HepG2 (cell line): ENCODE data around the gene PTPRH. TPM values are rescaled to one million over a fixed set of nuclear protein-coding genes. Genes with fewer than 3 reads are reported as not detected.

Experiments used
- ATAC-seq: fragments of 200-7000 bp; cut with Tn5 transposase; 3 replicates; pipeline ENCODE4 v1.9.1; 2020; ENCODE audit warnings: mild to moderate bottlenecking, moderate library complexity
- BruUV-seq: library from RNA; stranded (reverse); fragments of 400-500 nt; replicated peaks from 2 replicates; lab custom pipeline; 2021; lab: Mats Ljungman, UMichigan
- CTCF ChIA-PET: fragments of 300-600 bp; formaldehyde crosslinking; extraction: SDS; loops from one replicate; lab custom pipeline; 2021; ENCODE audit warnings: low total read pairs, inconsistent platforms, low intra/inter-chr PET ratio; lab: Yijun Ruan, JAX
- POLR2A ChIA-PET: fragments of 350-600 bp; sonication (Branson Sonifier 250); formaldehyde crosslinking; loops from one replicate; lab custom pipeline; 2020; ENCODE audit warnings: antibody characterized with exemption, inconsistent platforms; lab: Yijun Ruan, JAX
- DNase-seq: peaks from one replicate; pipeline ENCODE4 v3.0.0-alpha.2; 2015; ENCODE audit warnings: low spot score
- FAIRE-seq: peaks from 3 replicates; lab custom pipeline; 2011; peaks lifted over from hg19 to GRCh38; lab: Jason Lieb, UNC
- H2AFZ ChIP-seq: one replicate; pipeline ENCODE4 v1.6.1; 2011; ENCODE audit warnings: low read length, inconsistent platforms
- H3K27ac ChIP-seq: fragments of 300-600 bp; 3 replicates; pipeline ENCODE4 v1.8.0; 2011; ENCODE audit warnings: mixed run types, mild to moderate bottlenecking, mixed read lengths, low read length, inconsistent platforms; ENCODE audit not compliant: insufficient read depth; ENCODE audit errors: extremely low read length
- H3K27me3 ChIP-seq, 2 experiments: fragments of 200-600 bp in 1 of 2; 2 replicates in 1 of 2; 3 replicates in 1 of 2; pipeline versions ENCODE4 v1.6.0 to v1.8.0; 2011; ENCODE audit warnings: low read length in 2 of 2, mild to moderate bottlenecking in 2 of 2, moderate library complexity in 2 of 2, inconsistent platforms in 1 of 2; ENCODE audit not compliant: insufficient read depth in 2 of 2, control insufficient read depth in 1 of 2
- H3K36me3 ChIP-seq, 2 experiments: fragments of 200-600 bp in 1 of 2; replicated peaks in 1 of 2; 2 replicates in 1 of 2; 3 replicates in 1 of 2; pipeline versions ENCODE4 v1.5.1 to v1.8.0; 2011; ENCODE audit warnings: low read length in 2 of 2, inconsistent platforms in 1 of 2; ENCODE audit not compliant: insufficient read depth in 2 of 2, control insufficient read depth in 1 of 2
- H3K4me1 ChIP-seq: 2 replicates; pipeline ENCODE4 v1.5.1; 2012; ENCODE audit warnings: low read length, inconsistent platforms; ENCODE audit not compliant: insufficient read depth
- H3K4me2 ChIP-seq: 2 replicates; pipeline ENCODE4 v1.6.0; 2011; ENCODE audit warnings: low read depth, low read length, inconsistent platforms
- H3K4me3 ChIP-seq, 3 experiments: fragments of 200-600 bp in 1 of 3; sonication (generic), shearing (Covaris generic) in 1 of 3; replicated peaks in 1 of 3; 2 replicates each; pipeline ENCODE4 v1.5.1; 2011 to 2016; ENCODE audit warnings: low read length in 3 of 3, inconsistent platforms in 2 of 3, low read depth in 2 of 3, mild to moderate bottlenecking in 2 of 3, control low read depth in 1 of 3, mixed read lengths in 1 of 3; ENCODE audit not compliant: insufficient read depth in 1 of 3
- H3K79me2 ChIP-seq: one replicate; pipeline ENCODE4 v1.6.1; 2011; ENCODE audit warnings: low read length, inconsistent platforms; ENCODE audit not compliant: insufficient read depth
- H3K9ac ChIP-seq: 2 replicates; pipeline ENCODE4 v1.6.0; 2011; ENCODE audit warnings: mild to moderate bottlenecking, low read depth, low read length, inconsistent platforms; ENCODE audit not compliant: insufficient read depth
- H3K9me3 ChIP-seq: 2 replicates; pipeline ENCODE4 v1.5.1; 2012; ENCODE audit warnings: mild to moderate bottlenecking, low read length
- H4K20me1 ChIP-seq: 2 replicates; pipeline ENCODE4 v1.6.0; 2011; ENCODE audit warnings: inconsistent platforms, mild to moderate bottlenecking, low read length, moderate library complexity; ENCODE audit not compliant: insufficient read depth
- BCLAF1 ChIP-seq: fragments of 450-650 bp; IDR thresholded peaks from 2 replicates; pipeline ENCODE4 v1.6.1; 2017; ENCODE audit warnings: mild to moderate bottlenecking
- DDIT3 ChIP-seq: sonication (generic); formaldehyde crosslinking; IDR thresholded peaks from 2 replicates; pipeline ENCODE4 v1.4.0; 2020; ENCODE audit warnings: mild to moderate bottlenecking, missing genetic modification reagents
- HDAC2 ChIP-seq: sonication (generic); formaldehyde crosslinking; IDR thresholded peaks from 2 replicates; pipeline ENCODE4 v1.4.0; 2020; ENCODE audit warnings: missing genetic modification reagents
- ZNF263 ChIP-seq: sonication (generic); formaldehyde crosslinking; IDR thresholded peaks from 2 replicates; pipeline ENCODE4 v1.4.0; 2020; ENCODE audit warnings: missing genetic modification reagents
- ZNF552 ChIP-seq: sonication (generic); formaldehyde crosslinking; IDR thresholded peaks from 2 replicates; pipeline ENCODE4 v1.9.0; 2022; ENCODE audit warnings: missing genetic modification reagents, mild to moderate bottlenecking, borderline replicate concordance
- WGBS: methylation state at CpG from one replicate; pipeline ENCODE4 v1.1.6; 2017; ENCODE audit warnings: low lambda C conversion rate; 5-methylcytosine and 5-hydroxymethylcytosine counted together
- in situ Hi-C: cut with HindIII; loops from 2 replicates; pipeline ENCODE4 v1.10.0; 2017; ENCODE audit warnings: low pct_unique_long_range_greater_than_20kb; ENCODE audit not compliant: extremely low pct_ligation_motif_present
- intact Hi-C: fragments of 100-400 bp; cut with micrococcal nuclease; formaldehyde crosslinking; loops from one replicate; pipeline ENCODE4 v1.10.0; 2022; ENCODE audit not compliant: unreplicated experiment
- polyA plus RNA-seq, 8 experiments: library from polyadenylated mRNA; depleted of rRNA in 3 of 8; stranded (reverse) in 7 of 8; unstranded in 1 of 8; fragments of >200 nt; fragmentation: Illumina TruSeq in 4 of 8; extraction: Trizol in 4 of 8; gene quantifications; 2 replicates each; pipeline versions ENCODE4 v1.2.1 to v1.2.3, GENCODE V29; 2011 to 2016; ENCODE audit warnings: low read depth in 4 of 8, missing spikeins in 1 of 8, mixed read lengths in 1 of 8; ENCODE audit not compliant: insufficient read depth in 1 of 8
- total RNA-seq, 5 experiments: library from RNA; depleted of rRNA; stranded (reverse); fragments of >200 nt; fragmentation: Illumina TruSeq; extraction: Trizol; gene quantifications; 2 replicates each; pipeline ENCODE4 v1.2.3, GENCODE V29; 2016; ENCODE audit warnings: low read depth in 1 of 5

The PTPRH gene
- total and polyA plus RNA-seq, 2 of the 13 experiments (the other 11 are each of a cell fraction or from before 2014, with no cell fraction given), result 14.7 to 125 TPM

- POLR2A ChIA-PET, result interaction anchor here (0.7 to 6.6 kb wide), 2 partner anchors 44 to 64 kb away, joined by 3 to 95 read pairs; partner anchors contain the start of gene PPP6R1
- H3K27me3 ChIP-seq, result no peaks in the 10 kb centered on the region
- no peak for ATAC-seq
- H2AFZ ChIP-seq, result no peak overlapping the region
- no peaks in the 10 kb centered on the region for H3K79me2 ChIP-seq
- no peaks in the 10 kb centered on the region for H4K20me1 ChIP-seq
- no peak overlapping the region for H3K27ac ChIP-seq
- WGBS, result 26% methylated on average over 5 of the region's 7 CpGs
- H3K4me2 ChIP-seq, result no peak overlapping the region
- peaks cover 72% of the 10 kb centered on the region for H3K4me1 ChIP-seq
- H3K36me3 ChIP-seq, result no peaks in the 10 kb centered on the region
- no peak for DNase-seq
- no peak overlapping the region for H3K4me3 ChIP-seq
- in situ Hi-C loops (no loop called here), intact Hi-C loops (no loop called here)
- CTCF ChIA-PET, result no interaction called here
- no peak overlapping the region for H3K9ac ChIP-seq
- BruUV-seq, result no TSS peak
- TF ChIP-seq ZNF552 (CRISPR knock-in tag) (no peak), HDAC2 (CRISPR knock-in tag) (no peak), DDIT3 (CRISPR knock-in tag) (no peak), ZNF263 (CRISPR knock-in tag) (peak; percentile 93), BCLAF1 (no peak)
- H3K9me3 ChIP-seq, result no peaks in the 10 kb centered on the region
- FAIRE-seq, result no peak
These were observed 4.2 kb upstream of the PTPRH start for GRCh38 chr19:55213547-55213946.
